HG02763 (cell line): ENCODE results near the gene WWOX.

Experiments
- ATAC-seq: cut with Tn5 transposase; IDR thresholded peaks from one replicate; pipeline ENCODE4 v1.9.1; 2021; ENCODE audit warnings: mild to moderate bottlenecking, moderate library complexity; ENCODE audit not compliant: unreplicated experiment

Gene WWOX

GRCh38 chr16:78140818-78141466 is 41.5 kb downstream of the WWOX start:
- no peak for ATAC-seq

GRCh38 chr16:78142788-78143187 is 43.3 kb downstream of the WWOX start:
- ATAC-seq = no peak

GRCh38 chr16:78146807-78147206 is 47.4 kb downstream of the WWOX start:
- ATAC-seq = no peak

GRCh38 chr16:78147911-78148401 is 48.5 kb downstream of the WWOX start:
- no peak for ATAC-seq

- no peak for ATAC-seq
Observed at GRCh38 chr16:78150233-78150632, 50.8 kb downstream of the WWOX start.

- no peak for ATAC-seq
Observed at GRCh38 chr16:78154729-78155461, 55.4 kb downstream of the WWOX start.

GRCh38 chr16:78155791-78156345 is 56.4 kb downstream of the WWOX start:
- no peak for ATAC-seq

GRCh38 chr16:78161023-78161729 is 61.7 kb downstream of the WWOX start:
- no peak for ATAC-seq

GRCh38 chr16:78163772-78164670 is 64.6 kb downstream of the WWOX start:
- no peak for ATAC-seq

- ATAC-seq = no peak
Observed at GRCh38 chr16:78170494-78170933, 71.1 kb downstream of the WWOX start.

- ATAC-seq = no peak
Observed at GRCh38 chr16:78175287-78175686, 75.8 kb downstream of the WWOX start.

GRCh38 chr16:78176435-78176834 is 77.0 kb downstream of the WWOX start:
- no peak for ATAC-seq

GRCh38 chr16:78177218-78177617 is 77.8 kb downstream of the WWOX start:
- no peak for ATAC-seq

GRCh38 chr16:78177987-78178386 is 78.5 kb downstream of the WWOX start:
- ATAC-seq = no peak

GRCh38 chr16:78179666-78180065 is 80.2 kb downstream of the WWOX start:
- ATAC-seq = no peak

GRCh38 chr16:78180349-78180748 is 80.9 kb downstream of the WWOX start:
- ATAC-seq = no peak

- no peak for ATAC-seq
Observed at GRCh38 chr16:78183437-78184237, 84.2 kb downstream of the WWOX start.

- ATAC-seq = no peak
Observed at GRCh38 chr16:78184238-78185183, 85.1 kb downstream of the WWOX start.
